Activated B cell treated with CpG ODN at 0.5 μM for 24 hours (primary cell): ENCODE results near the gene STAT3. TPM values are rescaled to one million over a fixed set of nuclear protein-coding genes. Genes with fewer than 3 reads are reported as not detected.

ENCODE experiments used
- ATAC-seq: fragments of 200-7000 bp; cut with Tn5 transposase; one replicate; pipeline ENCODE4 v1.10.0; 2021; ENCODE audit warnings: low read depth, mild to moderate bottlenecking, moderate library complexity
- CTCF ChIA-PET: fragments of 350-600 bp; sonication (Branson Sonifier 250); formaldehyde crosslinking; loops from one replicate; lab custom pipeline; 2021; ENCODE audit warnings: antibody characterized with exemption; lab: Charles Lee
- POLR2A ChIA-PET: fragments of 350-600 bp; sonication (Branson Sonifier 250); formaldehyde crosslinking; loops from one replicate; lab custom pipeline; 2021; ENCODE audit warnings: antibody characterized with exemption; lab: Charles Lee
- DNase-seq: peaks from one replicate; pipeline ENCODE4 v3.0.0; 2022
- H3K27ac Mint-ChIP-seq: one replicate; pipeline ENCODE4 v1.8.0; 2020; ENCODE audit warnings: mixed read lengths
- H3K27me3 Mint-ChIP-seq: one replicate; pipeline ENCODE4 v1.8.0; 2021; ENCODE audit warnings: mixed read lengths
- H3K36me3 Mint-ChIP-seq: one replicate; pipeline ENCODE4 v1.8.0; 2021; ENCODE audit warnings: low read depth, mixed read lengths
- H3K4me1 Mint-ChIP-seq: one replicate; pipeline ENCODE4 v1.8.0; 2021; ENCODE audit warnings: mixed read lengths
- H3K4me3 Mint-ChIP-seq: one replicate; pipeline ENCODE4 v1.8.0; 2020; ENCODE audit warnings: mild to moderate bottlenecking, mixed read lengths
- H3K9me3 Mint-ChIP-seq: one replicate; pipeline ENCODE4 v1.8.0; 2020; ENCODE audit warnings: mixed read lengths
- intact Hi-C: fragments of 100-400 bp; cut with micrococcal nuclease; formaldehyde crosslinking; loops from one replicate; pipeline ENCODE4 v1.15.1; 2024
- total RNA-seq: library from RNA; stranded (reverse); gene quantifications from 2 replicates; pipeline ENCODE4 v1.2.3, GENCODE V29; 2022
- TF ChIP-seq, protein P1 (sequence below): fragments of 200-600 bp; IDR thresholded peaks from one replicate; pipeline ENCODE4 v1.8.0; 2022; ENCODE audit warnings: antibody characterized with exemption, mild to moderate bottlenecking

The STAT3 gene
- total RNA-seq, 1 donor from 2014 or later, result 233 TPM

DNA sequence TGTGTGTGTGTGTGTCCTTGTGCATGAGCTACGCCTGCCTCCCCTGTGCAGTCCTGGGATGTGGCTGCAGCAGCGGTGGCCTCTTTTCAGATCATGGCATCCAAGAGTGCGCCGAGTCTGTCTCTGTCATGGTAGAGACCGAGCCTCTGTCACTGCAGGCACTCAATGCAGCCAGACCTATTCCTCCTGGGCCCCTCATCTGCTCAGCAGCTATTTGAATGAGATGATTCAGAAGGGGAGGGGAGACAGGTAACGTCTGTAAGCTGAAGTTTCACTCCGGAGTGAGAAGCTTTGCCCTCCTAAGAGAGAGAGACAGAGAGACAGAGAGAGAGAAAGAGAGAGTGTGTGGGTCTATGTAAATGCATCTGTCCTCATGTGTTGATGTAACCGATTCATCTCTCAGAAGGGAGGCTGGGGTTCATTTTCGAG is 77.4 kb downstream of the STAT3 start:
- Mint-ChIP-seq H3K9me3 (no peaks in the 10 kb centered on the region), H3K4me3 (no peak overlapping the region), H3K36me3 (peaks cover 76% of the 10 kb centered on the region), H3K4me1 (peaks cover 47% of the 10 kb centered on the region), H3K27me3 (no peaks in the 10 kb centered on the region), H3K27ac (no peak overlapping the region)
- CTCF ChIA-PET, result interaction anchor here (0.5 to 7.2 kb wide), 5 partner anchors 13 to 95 kb away, joined by 3 to 77 read pairs (median 3); partner anchors contain the start of gene STAT3
- intact Hi-C loops, result no loop called here
- TF ChIP-seq, protein P1, sequence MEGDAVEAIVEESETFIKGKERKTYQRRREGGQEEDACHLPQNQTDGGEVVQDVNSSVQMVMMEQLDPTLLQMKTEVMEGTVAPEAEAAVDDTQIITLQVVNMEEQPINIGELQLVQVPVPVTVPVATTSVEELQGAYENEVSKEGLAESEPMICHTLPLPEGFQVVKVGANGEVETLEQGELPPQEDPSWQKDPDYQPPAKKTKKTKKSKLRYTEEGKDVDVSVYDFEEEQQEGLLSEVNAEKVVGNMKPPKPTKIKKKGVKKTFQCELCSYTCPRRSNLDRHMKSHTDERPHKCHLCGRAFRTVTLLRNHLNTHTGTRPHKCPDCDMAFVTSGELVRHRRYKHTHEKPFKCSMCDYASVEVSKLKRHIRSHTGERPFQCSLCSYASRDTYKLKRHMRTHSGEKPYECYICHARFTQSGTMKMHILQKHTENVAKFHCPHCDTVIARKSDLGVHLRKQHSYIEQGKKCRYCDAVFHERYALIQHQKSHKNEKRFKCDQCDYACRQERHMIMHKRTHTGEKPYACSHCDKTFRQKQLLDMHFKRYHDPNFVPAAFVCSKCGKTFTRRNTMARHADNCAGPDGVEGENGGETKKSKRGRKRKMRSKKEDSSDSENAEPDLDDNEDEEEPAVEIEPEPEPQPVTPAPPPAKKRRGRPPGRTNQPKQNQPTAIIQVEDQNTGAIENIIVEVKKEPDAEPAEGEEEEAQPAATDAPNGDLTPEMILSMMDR, result no peak
- ATAC-seq, result no peak
- DNase-seq, result no peak
- POLR2A ChIA-PET, result interaction anchor here (0.5 to 2.3 kb wide), 6 partner anchors 8 to 216 kb away, joined by 3 to 7 read pairs (median 3); partner anchors contain the start of genes STAT3 and STAT5A

DNA sequence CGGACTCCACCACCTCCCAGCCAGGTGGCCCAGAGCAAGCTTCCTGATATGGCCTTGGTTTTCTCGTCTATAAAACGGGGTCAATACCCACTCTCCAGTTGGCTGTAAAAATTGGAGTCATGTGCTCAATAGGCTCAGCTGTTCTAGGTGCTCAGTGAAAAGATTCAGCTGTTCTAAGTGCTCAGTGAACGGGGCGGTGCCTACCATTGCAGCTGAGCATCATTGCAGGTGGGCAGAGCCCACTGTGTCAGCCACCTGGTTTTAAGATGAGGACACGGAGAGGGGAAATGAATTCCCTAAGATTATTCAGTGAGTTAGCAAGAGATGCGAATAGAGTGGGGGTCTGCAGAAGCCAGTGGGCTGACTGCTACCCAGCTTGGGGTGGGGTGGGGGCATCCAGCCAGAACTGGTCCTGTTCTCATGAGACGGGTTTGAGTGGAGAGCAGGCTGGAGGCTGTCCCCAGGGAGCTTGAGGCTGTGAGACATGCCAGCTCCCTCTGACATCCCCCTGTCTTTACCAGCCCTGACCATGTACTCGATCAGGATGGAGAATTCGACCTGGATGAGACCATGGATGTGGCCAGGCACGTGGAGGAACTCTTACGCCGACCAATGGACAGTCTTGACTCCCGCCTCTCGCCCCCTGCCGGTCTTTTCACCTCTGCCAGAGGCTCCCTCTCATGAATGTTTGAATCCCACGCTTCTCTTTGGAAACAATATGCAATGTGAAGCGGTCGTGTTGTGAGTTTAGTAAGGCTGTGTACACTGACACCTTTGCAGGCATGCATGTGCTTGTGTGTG is 78.1 kb downstream of the STAT3 start:
- TF ChIP-seq, protein P1, result no peak
- H3K9me3 Mint-ChIP-seq, result no peaks in the 10 kb centered on the region
- ChIA-PET CTCF (interaction anchor here (0.7 to 7.2 kb wide), 4 partner anchors 15 to 95 kb away, joined by 3 to 77 read pairs (median 4); no protein-coding TSS in a partner anchor), POLR2A (interaction anchor here (0.5 to 2.3 kb wide), 7 partner anchors 22 to 127 kb away, joined by 3 to 7 read pairs (median 3); partner anchors contain the start of genes GHDC, STAT3 and STAT5A)
- ATAC-seq (no peak), DNase-seq (no peak)
- H3K27ac Mint-ChIP-seq, result no peak overlapping the region
- peaks cover 40% of the 10 kb centered on the region for H3K4me1 Mint-ChIP-seq
- intact Hi-C loops, result no loop called here
- H3K36me3 Mint-ChIP-seq, result peaks cover 70% of the 10 kb centered on the region
- no peaks in the 10 kb centered on the region for H3K27me3 Mint-ChIP-seq
- no peak overlapping the region for H3K4me3 Mint-ChIP-seq

DNA sequence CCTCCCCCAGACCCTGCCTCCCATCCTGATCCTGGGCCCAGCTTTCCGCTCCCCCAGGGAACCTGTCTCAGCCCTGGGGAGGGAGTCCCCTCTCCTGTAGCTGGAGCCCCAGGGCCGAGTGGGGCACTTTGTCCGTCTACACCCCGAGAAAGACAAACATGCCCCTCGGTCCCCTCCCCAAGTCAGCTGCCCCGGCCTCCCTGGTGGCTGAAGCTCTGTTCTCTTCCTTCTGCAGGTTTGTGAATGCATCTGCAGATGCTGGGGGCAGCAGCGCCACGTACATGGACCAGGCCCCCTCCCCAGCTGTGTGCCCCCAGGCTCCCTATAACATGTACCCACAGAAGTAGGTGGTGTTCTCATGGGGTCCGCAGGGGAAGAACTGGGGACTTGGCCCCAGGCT is 79.1 kb downstream of the STAT3 start:
- H3K4me3 Mint-ChIP-seq, result no peak overlapping the region
- H3K36me3 Mint-ChIP-seq, result peaks cover 79% of the 10 kb centered on the region
- intact Hi-C loops, result no loop called here

DNA sequence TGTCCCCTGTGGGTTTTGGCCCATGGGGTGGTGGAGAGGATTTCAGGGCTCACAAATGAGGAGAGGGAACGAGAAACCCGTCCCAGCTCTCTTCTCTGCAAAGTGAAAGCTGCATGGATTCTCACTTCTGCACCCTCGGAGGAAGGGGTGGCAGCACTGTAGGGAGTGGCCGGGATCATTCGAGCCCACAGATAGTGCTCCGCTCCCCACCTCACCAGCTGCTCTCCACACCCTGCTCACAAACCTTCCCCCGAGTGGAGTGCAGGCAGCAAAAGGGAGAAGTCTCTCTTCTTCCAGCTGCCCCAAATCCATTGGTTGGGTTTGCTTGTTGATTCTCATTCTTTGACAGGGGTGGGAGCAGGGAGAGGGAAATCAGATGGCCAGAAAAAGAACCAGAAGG is 79.8 kb downstream of the STAT3 start:
- TF ChIP-seq, protein P1, result no peak
- H3K4me3 Mint-ChIP-seq, result no peak overlapping the region
- CTCF ChIA-PET, result interaction anchor here (0.6 to 7.2 kb wide), 3 partner anchors 12 to 97 kb away, joined by 3 to 77 read pairs (median 4); no protein-coding TSS in a partner anchor
- ATAC-seq, result no peak
- H3K36me3 Mint-ChIP-seq, result peaks cover 79% of the 10 kb centered on the region
- H3K9me3 Mint-ChIP-seq, result no peaks in the 10 kb centered on the region
- peaks cover 24% of the 10 kb centered on the region for H3K4me1 Mint-ChIP-seq
- H3K27ac Mint-ChIP-seq, result no peak overlapping the region
- DNase-seq, result no peak
- intact Hi-C loops, result no loop called here
- no peaks in the 10 kb centered on the region for H3K27me3 Mint-ChIP-seq
- POLR2A ChIA-PET, result interaction anchor here (0.9 to 1.4 kb wide), 2 partner anchors 98 to 114 kb away, joined by 3 read pairs; partner anchors contain the start of gene GHDC

More for the DNA sequence above, 79.1 kb downstream of the STAT3 start:
- H3K4me1 Mint-ChIP-seq, result peaks cover 31% of the 10 kb centered on the region
- DNase-seq, result no peak
- no peaks in the 10 kb centered on the region for H3K27me3 Mint-ChIP-seq
- ATAC-seq, result no peak
- no peak overlapping the region for H3K27ac Mint-ChIP-seq
- TF ChIP-seq, protein P1, result no peak
- ChIA-PET POLR2A (interaction anchor here (0.5 to 2.3 kb wide), 5 partner anchors 79 to 115 kb away, joined by 3 to 7 read pairs (median 3); partner anchors contain the start of genes GHDC and STAT3), CTCF (interaction anchor here (1.4 to 7.2 kb wide), 2 partner anchors 87 to 96 kb away, joined by 4 to 77 read pairs; no protein-coding TSS in a partner anchor)
- no peaks in the 10 kb centered on the region for H3K9me3 Mint-ChIP-seq
